WTC11 (cell line): ENCODE data around the gene STAT2. TPM values are rescaled to one million over a fixed set of nuclear protein-coding genes. Genes with fewer than 3 reads are reported as not detected.

Experiments
- ATAC-seq: fragments of 200-7000 bp; cut with Tn5 transposase; 2 replicates; pipeline ENCODE4 v1.10.0; 2021; ENCODE audit warnings: mild to moderate bottlenecking, moderate library complexity
- CTCF ChIA-PET: fragments of 300-600 bp; sonication (Branson Sonifier 250); formaldehyde crosslinking; loops from one replicate; lab custom pipeline; 2021; ENCODE audit warnings: antibody characterized with exemption; lab: Charles Lee
- POLR2A ChIA-PET: fragments of 350-600 bp; sonication (Branson Sonifier 250); formaldehyde crosslinking; loops from one replicate; lab custom pipeline; 2021; ENCODE audit warnings: antibody characterized with exemption; lab: Charles Lee
- DNase-seq: peaks from one replicate; pipeline ENCODE4 v3.0.0; 2021; ENCODE audit warnings: low spot score
- H3K27ac Mint-ChIP-seq: 2 replicates; pipeline ENCODE4 v1.8.0; 2021; ENCODE audit warnings: mixed read lengths
- H3K27me3 Mint-ChIP-seq: 2 replicates; pipeline ENCODE4 v1.8.0; 2021; ENCODE audit warnings: low read depth, mild to moderate bottlenecking, moderate library complexity, mixed read lengths
- H3K36me3 Mint-ChIP-seq: 2 replicates; pipeline ENCODE4 v1.8.0; 2021; ENCODE audit warnings: mixed read lengths
- H3K4me1 Mint-ChIP-seq: 2 replicates; pipeline ENCODE4 v1.8.0; 2022; ENCODE audit warnings: mixed read lengths
- H3K4me3 Mint-ChIP-seq: 2 replicates; pipeline ENCODE4 v1.8.0; 2021; ENCODE audit warnings: mild to moderate bottlenecking, moderate library complexity, mixed read lengths
- H3K9me3 Mint-ChIP-seq: 2 replicates; pipeline ENCODE4 v1.8.0; 2021; ENCODE audit warnings: mixed read lengths
- CDX4 ChIP-seq: fragments of 250-450 bp; sonication (Bioruptor Pico); IDR thresholded peaks from 2 replicates; pipeline ENCODE4 v1.9.0; 2021; ENCODE audit warnings: moderate library complexity, mild to moderate bottlenecking, inconsistent platforms, borderline replicate concordance
- E2F4 ChIP-seq: sonication (generic); formaldehyde crosslinking; IDR thresholded peaks from 2 replicates; pipeline ENCODE4 v1.8.1; 2022; ENCODE audit warnings: low read depth, mild to moderate bottlenecking, moderate library complexity, missing genetic modification reagents, borderline replicate concordance
- HMGXB4 ChIP-seq: sonication (generic); formaldehyde crosslinking; IDR thresholded peaks from 2 replicates; pipeline ENCODE4 v1.8.1; 2023; ENCODE audit warnings: mild to moderate bottlenecking, moderate library complexity, missing genetic modification reagents
- RELA ChIP-seq: sonication (generic); formaldehyde crosslinking; IDR thresholded peaks from 2 replicates; pipeline ENCODE4 v1.8.1; 2022; ENCODE audit warnings: missing genetic modification reagents, mild to moderate bottlenecking, borderline replicate concordance
- ZBTB21 ChIP-seq: sonication (generic); formaldehyde crosslinking; IDR thresholded peaks from 2 replicates; pipeline ENCODE4 v1.8.1; 2023; ENCODE audit warnings: mild to moderate bottlenecking, missing genetic modification reagents, borderline replicate concordance
- ZNF219 ChIP-seq: sonication (generic); formaldehyde crosslinking; IDR thresholded peaks from 2 replicates; pipeline ENCODE4 v1.8.0; 2023; ENCODE audit warnings: missing genetic modification reagents, mild to moderate bottlenecking, borderline replicate concordance
- ZNF532 ChIP-seq: fragments of 250-450 bp; sonication (Bioruptor Pico); IDR thresholded peaks from 2 replicates; pipeline ENCODE4 v1.9.0; 2021; ENCODE audit warnings: mild to moderate bottlenecking, borderline replicate concordance
- total RNA-seq: library from RNA; stranded (reverse); gene quantifications from 3 replicates; pipeline ENCODE4 v1.2.3, GENCODE V29; 2021

STAT2 gene
- total RNA-seq, 1 experiment from 2014 or later: 54.5 TPM

DNA sequence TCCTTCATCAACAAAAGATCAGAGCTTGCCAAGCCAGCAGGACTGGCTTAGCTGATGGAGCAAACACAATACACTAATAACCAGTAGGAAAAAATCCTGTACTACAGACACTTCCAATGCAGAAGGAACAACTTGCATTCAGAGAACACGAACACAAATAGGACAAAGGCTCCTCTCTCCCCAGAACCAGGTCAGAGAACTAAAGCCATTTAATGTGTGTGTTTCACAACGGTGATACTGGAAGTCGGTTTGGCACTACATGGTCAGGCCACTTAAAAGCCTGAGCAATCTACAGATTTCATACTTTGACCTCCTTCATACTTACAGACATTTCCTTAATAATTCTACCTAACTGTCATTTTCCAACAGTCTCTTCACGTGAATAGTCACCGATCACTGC, 66.1 kb downstream of the STAT2 start:
- no peak for DNase-seq
- Mint-ChIP-seq H3K27me3 (no peaks in the 10 kb centered on the region), H3K9me3 (no peaks in the 10 kb centered on the region), H3K36me3 (peaks cover 39% of the 10 kb centered on the region), H3K4me1 (peaks cover 12% of the 10 kb centered on the region), H3K27ac (no peak overlapping the region; the same call in 1 of the 2 replicates), H3K4me3 (no peak overlapping the region)
- TF ChIP-seq ZBTB21 (CRISPR knock-in tag) (no peak), HMGXB4 (CRISPR knock-in tag) (no peak), E2F4 (no peak), RELA (CRISPR knock-in tag) (no peak), ZNF532 (CRISPR knock-in tag) (no peak), ZNF219 (no peak), CDX4 (CRISPR knock-in tag) (no peak)
- POLR2A ChIA-PET: interaction anchor here (0.8 kb wide), 1 partner anchor 22 kb away, joined by 3 read pairs; the partner anchor contains the start of gene CNPY2
- no peak for ATAC-seq
- CTCF ChIA-PET: no interaction called here

Other genes with a start within 250 kb of the STAT2 start
- 4,004 to 4,366 TPM (median 4,314 TPM) in 3 replicates for gene RPL41, start 243.5 kb downstream of the STAT2 start, total RNA-seq
- 11.3 to 13.6 TPM (median 13.1 TPM) in 3 replicates for gene ZC3H10, start 241.8 kb downstream of the STAT2 start, total RNA-seq
- gene ESYT1, start 231.8 kb downstream of the STAT2 start, total RNA-seq: 77.7 to 80.8 TPM (median 80.1 TPM) in 3 replicates
- gene MYL6B, start 207.5 kb downstream of the STAT2 start, total RNA-seq: 171 to 180 TPM (median 173 TPM) in 3 replicates
- 835 to 932 TPM (median 844 TPM) in 3 replicates for gene MYL6, start 201.7 kb downstream of the STAT2 start, total RNA-seq
- gene SMARCC2, start 170.6 kb downstream of the STAT2 start, total RNA-seq: 72.8 to 77.9 TPM (median 76.8 TPM) in 3 replicates
- 45.5 to 57.4 TPM (median 48.7 TPM) in 3 replicates for gene RNF41, start 138.2 kb downstream of the STAT2 start, total RNA-seq
- gene NABP2, start 135.8 kb downstream of the STAT2 start, total RNA-seq: 42.7 to 47.9 TPM (median 47.5 TPM) in 3 replicates
- gene SLC39A5, start 130.1 kb downstream of the STAT2 start, total RNA-seq: 0.26 to 0.62 TPM (median 0.46 TPM) in 3 replicates
- gene ANKRD52, start 101.7 kb downstream of the STAT2 start, total RNA-seq: 33.0 to 41.2 TPM (median 38.6 TPM) in 3 replicates
- gene COQ10A, start 93.2 kb downstream of the STAT2 start, total RNA-seq: 22.7 to 26.2 TPM (median 24.4 TPM) in 3 replicates
- gene CS, start 59.8 kb downstream of the STAT2 start, total RNA-seq: 241 to 275 TPM (median 246 TPM) in 3 replicates
- 171 to 193 TPM (median 192 TPM) in 3 replicates for gene CNPY2, start 44.1 kb downstream of the STAT2 start, total RNA-seq
- 46.7 to 58.0 TPM (median 57.5 TPM) in 3 replicates for gene PAN2, start 26.1 kb downstream of the STAT2 start, total RNA-seq
- gene IL23A, start 21.2 kb downstream of the STAT2 start, total RNA-seq: 2.9 to 3.0 TPM (median 2.9 TPM) in 3 replicates
- 0.11 TPM in 1 of 3 replicates, not detected in the others for gene APOF, start 2.8 kb upstream of the STAT2 start, total RNA-seq
- 60.9 to 67.1 TPM (median 64.9 TPM) in 3 replicates for gene TIMELESS, start 89.3 kb upstream of the STAT2 start, total RNA-seq
- not detected in 3 replicates for gene MIP, start 94.5 kb upstream of the STAT2 start, total RNA-seq
- 2.8 to 4.2 TPM (median 3.1 TPM) in 3 replicates for gene SPRYD4, start 108.5 kb upstream of the STAT2 start, total RNA-seq
- 14.8 to 17.2 TPM (median 15.9 TPM) in 3 replicates for gene GLS2, start 128.1 kb upstream of the STAT2 start, total RNA-seq
- 11.8 to 16.7 TPM (median 16.1 TPM) in 3 replicates for gene RBMS2, start 161.7 kb upstream of the STAT2 start, total RNA-seq